CD14-positive monocyte (primary cell): ENCODE results near the gene ZNF407. TPM values are rescaled to one million over a fixed set of nuclear protein-coding genes. Genes with fewer than 3 reads are reported as not detected.

Experiments used
- DNase-seq, 3 donors: peaks; one replicate each; pipeline ENCODE4 v3.0.0-alpha.2; 2011 to 2022
- H2AFZ ChIP-seq: 2 replicates; pipeline ENCODE4 v1.6.0; 2012; ENCODE audit warnings: mild to moderate bottlenecking, low read depth, low read length, inconsistent platforms; ENCODE audit not compliant: insufficient read depth, poor library complexity, severe bottlenecking
- H3K27ac ChIP-seq, 2 donors: 1 replicate in 1 of 2; 2 replicates in 1 of 2; pipeline ENCODE4 v1.5.1; 2012 to 2013; ENCODE audit warnings: low read length in 2 of 2, control low read depth in 1 of 2, inconsistent platforms in 1 of 2, low read depth in 1 of 2, mild to moderate bottlenecking in 1 of 2
- H3K27me3 ChIP-seq, 2 donors: one replicate each; pipeline versions ENCODE4 v1.6.0 to v1.6.1; 2011 to 2013; ENCODE audit warnings: low read length in 2 of 2; ENCODE audit not compliant: control insufficient read depth in 2 of 2, insufficient read depth in 2 of 2
- H3K36me3 ChIP-seq, 2 donors: replicated peaks in 1 of 2; 1 replicate in 1 of 2; 2 replicates in 1 of 2; pipeline versions ENCODE4 v1.5.1 to v1.6.1; 2012 to 2013; ENCODE audit warnings: low read length in 2 of 2, control low read depth in 1 of 2, inconsistent platforms in 1 of 2, mild to moderate bottlenecking in 1 of 2; ENCODE audit not compliant: insufficient read depth in 2 of 2, control insufficient read depth in 1 of 2
- H3K4me1 ChIP-seq, 2 donors: 1 replicate in 1 of 2; 2 replicates in 1 of 2; pipeline versions ENCODE4 v1.5.1 to v1.6.1; 2012 to 2013; ENCODE audit warnings: low read length in 2 of 2, control low read depth in 1 of 2, inconsistent platforms in 1 of 2, mild to moderate bottlenecking in 1 of 2, moderate library complexity in 1 of 2; ENCODE audit not compliant: insufficient read depth in 2 of 2, control insufficient read depth in 1 of 2
- H3K4me2 ChIP-seq: replicated peaks from 2 replicates; pipeline ENCODE3; 2012; ENCODE audit warnings: low read length, moderate library complexity, mild to moderate bottlenecking; ENCODE audit not compliant: poor library complexity, severe bottlenecking; ENCODE audit errors: extremely low read depth
- H3K4me3 ChIP-seq, 3 experiments: fragments of 200-600 bp in 1 of 3; sonication (generic) in 1 of 3; replicated peaks in 1 of 3; 1 replicate in 2 of 3; 2 replicates in 1 of 3; pipeline ENCODE4 v1.5.1; 2011 to 2013; ENCODE audit warnings: low read length in 3 of 3, mild to moderate bottlenecking in 3 of 3, control low read depth in 2 of 3, low read depth in 2 of 3, inconsistent platforms in 1 of 3, moderate library complexity in 1 of 3
- H3K79me2 ChIP-seq: 2 replicates; pipeline ENCODE4 v1.6.0; 2012; ENCODE audit warnings: mild to moderate bottlenecking, control low read depth, inconsistent platforms, low read length, moderate library complexity; ENCODE audit not compliant: insufficient read depth
- H3K9ac ChIP-seq: 2 replicates; pipeline ENCODE4 v1.6.0; 2017; ENCODE audit warnings: low read length, mild to moderate bottlenecking; ENCODE audit not compliant: insufficient read depth, poor library complexity, severe bottlenecking
- H3K9me3 ChIP-seq, 2 donors: replicated peaks in 1 of 2; 1 replicate in 1 of 2; 2 replicates in 1 of 2; pipeline versions ENCODE4 v1.5.1 to v1.6.1; 2012 to 2013; ENCODE audit warnings: low read length in 2 of 2, control low read depth in 1 of 2; ENCODE audit not compliant: control insufficient read depth in 1 of 2, insufficient read depth in 1 of 2
- H4K20me1 ChIP-seq: 2 replicates; pipeline ENCODE4 v1.6.0; 2012; ENCODE audit warnings: mild to moderate bottlenecking, low read length, control low read depth, moderate library complexity; ENCODE audit not compliant: insufficient read depth
- H3K27ac Mint-ChIP-seq, 7 donors: one replicate each; pipeline ENCODE4 v1.8.0; 2020; ENCODE audit warnings: mild to moderate bottlenecking in 7 of 7, mixed read lengths in 7 of 7, moderate library complexity in 6 of 7, inconsistent platforms in 2 of 7
- H3K27me3 Mint-ChIP-seq, 3 donors: one replicate each; pipeline ENCODE4 v1.8.0; 2021 to 2022; ENCODE audit warnings: low read depth in 3 of 3, mild to moderate bottlenecking in 3 of 3, mixed read lengths in 3 of 3, moderate library complexity in 3 of 3, inconsistent platforms in 1 of 3
- H3K36me3 Mint-ChIP-seq, 2 donors: one replicate each; pipeline ENCODE4 v1.8.0; 2020; ENCODE audit warnings: mixed read lengths in 2 of 2, inconsistent platforms in 1 of 2, mild to moderate bottlenecking in 1 of 2
- H3K4me1 Mint-ChIP-seq: one replicate; pipeline ENCODE4 v1.8.0; 2020; ENCODE audit warnings: mild to moderate bottlenecking, mixed read lengths
- H3K4me3 Mint-ChIP-seq, 2 donors: one replicate each; pipeline ENCODE4 v1.8.0; 2020; ENCODE audit warnings: mild to moderate bottlenecking in 2 of 2, mixed read lengths in 2 of 2, moderate library complexity in 1 of 2
- H3K9me3 Mint-ChIP-seq, 7 donors: one replicate each; pipeline ENCODE4 v1.8.0; 2020 to 2022; ENCODE audit warnings: mixed read lengths in 7 of 7, mild to moderate bottlenecking in 6 of 7, moderate library complexity in 6 of 7, inconsistent platforms in 2 of 7
- CTCF ChIP-seq: fragments of 200-600 bp; IDR thresholded peaks from one replicate; pipeline ENCODE4 v1.8.0; 2022; ENCODE audit warnings: antibody characterized with exemption, mild to moderate bottlenecking
- WGBS: methylation state at CpG from one replicate; pipeline ENCODE4 v1.1.5; 2013; ENCODE audit warnings: missing lambda C conversion rate; ENCODE audit not compliant: insufficient coverage; 5-methylcytosine and 5-hydroxymethylcytosine counted together
- intact Hi-C, 2 donors: fragments of 100-400 bp; cut with micrococcal nuclease; formaldehyde crosslinking; loops; one replicate each; pipeline versions ENCODE4 v1.15.0 to v1.15.1; 2023
- polyA plus RNA-seq, 3 donors: library from polyadenylated mRNA; depleted of rRNA in 1 of 3; unstranded in 2 of 3; stranded (reverse) in 1 of 3; fragments of 300-500 nt in 2 of 3; fragments of >200 nt in 1 of 3; fragmentation: Illumina TruSeq in 2 of 3; gene quantifications; 1 replicate in 2 of 3; 2 replicates in 1 of 3; pipeline ENCODE4 v1.2.3, GENCODE V29; 2012 to 2021

Gene ZNF407
- polyA plus RNA-seq, 3 donors: 1.3 to 3.6 (median 1.6) TPM

GRCh38 chr18:74914052-74914591 is 316.5 kb downstream of the ZNF407 start:
- Histone ChIP-seq H3K79me2 (no peaks in the 10 kb centered on the region), H2AFZ (no peak overlapping the region), H3K9ac (no peak overlapping the region), H3K4me3 (no peak overlapping the region), H3K4me1 (peaks cover 5 to 6% of the 10 kb centered on the region in 2 donors), H3K36me3 (peaks cover 0 to 3% of the 10 kb centered on the region in 2 donors), H3K27me3 (no peaks in the 10 kb centered on the region), H3K4me2 (no peak overlapping the region), H3K9me3 (no peaks in the 10 kb centered on the region), H4K20me1 (no peaks in the 10 kb centered on the region), H3K27ac (no peak overlapping the region)
- WGBS: 86% methylated on average over 14 of the region's 17 CpGs
- Mint-ChIP-seq H3K9me3 (no peaks in the 10 kb centered on the region), H3K36me3 (peaks cover 0 to 4% of the 10 kb centered on the region in 2 donors), H3K27me3 (no peaks in the 10 kb centered on the region), H3K4me1 (peaks cover 3% of the 10 kb centered on the region), H3K4me3 (no peak overlapping the region), H3K27ac (peak overlapping the region in 2 of 7 donors; percentile 30 to 37)
- intact Hi-C loops: no loop called here
- no peak for TF ChIP-seq CTCF
- no peak for DNase-seq

- DNase-seq: no peak
- H3K4me1 ChIP-seq: peaks cover 5 to 6% of the 10 kb centered on the region in 2 donors
- no peaks in the 10 kb centered on the region for H3K27me3 Mint-ChIP-seq
- no peak overlapping the region for H2AFZ ChIP-seq
- H3K36me3 Mint-ChIP-seq: peaks cover 0 to 5% of the 10 kb centered on the region in 2 donors
- intact Hi-C loops: no loop called here
- no peak overlapping the region for H3K9ac ChIP-seq
- no peaks in the 10 kb centered on the region for H3K9me3 Mint-ChIP-seq
- H3K36me3 ChIP-seq: peaks cover 0 to 4% of the 10 kb centered on the region in 2 donors
- 92% methylated on average over 1 of the region's 2 CpGs for WGBS
- H3K27ac ChIP-seq: no peak overlapping the region
- H4K20me1 ChIP-seq: no peaks in the 10 kb centered on the region
- TF ChIP-seq CTCF: no peak
- H3K27me3 ChIP-seq: no peaks in the 10 kb centered on the region
- no peak overlapping the region for H3K4me2 ChIP-seq
- H3K4me3 ChIP-seq: no peak overlapping the region
- no peaks in the 10 kb centered on the region for H3K9me3 ChIP-seq
- H3K4me1 Mint-ChIP-seq: peaks cover 3% of the 10 kb centered on the region
- peak overlapping the region in 1 of 7 donors; percentile 65 for H3K27ac Mint-ChIP-seq
- H3K4me3 Mint-ChIP-seq: no peak overlapping the region
- no peaks in the 10 kb centered on the region for H3K79me2 ChIP-seq
Observed at GRCh38 chr18:74914648-74915047, 317.0 kb downstream of the ZNF407 start.
